Fibroblast of the aortic adventitia (primary cell): Measurements from ENCODE around the gene UTP3. TPM values are rescaled to one million over a fixed set of nuclear protein-coding genes. Genes with fewer than 3 reads are reported as not detected.

Experiments
- DNase-seq: peaks from one replicate; pipeline ENCODE4 v3.0.0-alpha.2; 2010; ENCODE audit warnings: low read depth
- H3K4me3 ChIP-seq: 2 replicates; pipeline ENCODE4 v1.5.1; 2011; ENCODE audit warnings: low read depth, mild to moderate bottlenecking, control low read depth, low read length, moderate library complexity
- total RNA-seq: library from RNA; depleted of rRNA; stranded (reverse); fragments of >200 nt; gene quantifications from 2 replicates; pipeline ENCODE4 v1.2.3, GENCODE V29; 2012; ENCODE audit warnings: low replicate concordance
- TF ChIP-seq, protein P1 (sequence below): IDR thresholded peaks from 2 replicates; pipeline ENCODE4 v1.5.1; 2011; ENCODE audit warnings: mild to moderate bottlenecking, low read length, control low read depth, inconsistent platforms; ENCODE audit not compliant: insufficient read depth

The UTP3 gene
- total RNA-seq, 1 donor = 22.5 TPM

DNA sequence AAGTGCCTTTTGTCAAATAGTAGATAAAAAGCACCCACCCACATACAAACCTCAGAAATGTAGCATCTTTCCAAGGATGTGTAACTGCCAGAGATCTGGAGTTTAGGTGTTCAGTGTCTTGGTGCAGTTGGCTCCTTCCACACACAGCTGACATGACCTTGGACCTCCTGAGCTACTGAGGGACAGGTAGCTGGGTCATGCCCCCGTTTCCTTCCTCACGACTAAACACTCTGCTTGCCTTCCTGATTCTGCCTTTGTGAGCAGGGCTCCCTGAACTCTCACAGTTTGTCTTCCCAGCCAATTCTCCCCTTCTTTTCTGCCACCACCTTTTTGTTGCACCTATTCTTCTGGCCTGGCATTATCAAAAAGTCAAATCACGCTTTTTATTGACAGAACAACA is 23.3 kb downstream of the UTP3 start:
- DNase-seq = no peak
- TF ChIP-seq, protein P1, sequence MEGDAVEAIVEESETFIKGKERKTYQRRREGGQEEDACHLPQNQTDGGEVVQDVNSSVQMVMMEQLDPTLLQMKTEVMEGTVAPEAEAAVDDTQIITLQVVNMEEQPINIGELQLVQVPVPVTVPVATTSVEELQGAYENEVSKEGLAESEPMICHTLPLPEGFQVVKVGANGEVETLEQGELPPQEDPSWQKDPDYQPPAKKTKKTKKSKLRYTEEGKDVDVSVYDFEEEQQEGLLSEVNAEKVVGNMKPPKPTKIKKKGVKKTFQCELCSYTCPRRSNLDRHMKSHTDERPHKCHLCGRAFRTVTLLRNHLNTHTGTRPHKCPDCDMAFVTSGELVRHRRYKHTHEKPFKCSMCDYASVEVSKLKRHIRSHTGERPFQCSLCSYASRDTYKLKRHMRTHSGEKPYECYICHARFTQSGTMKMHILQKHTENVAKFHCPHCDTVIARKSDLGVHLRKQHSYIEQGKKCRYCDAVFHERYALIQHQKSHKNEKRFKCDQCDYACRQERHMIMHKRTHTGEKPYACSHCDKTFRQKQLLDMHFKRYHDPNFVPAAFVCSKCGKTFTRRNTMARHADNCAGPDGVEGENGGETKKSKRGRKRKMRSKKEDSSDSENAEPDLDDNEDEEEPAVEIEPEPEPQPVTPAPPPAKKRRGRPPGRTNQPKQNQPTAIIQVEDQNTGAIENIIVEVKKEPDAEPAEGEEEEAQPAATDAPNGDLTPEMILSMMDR = no peak
- no peak overlapping the region for H3K4me3 ChIP-seq

GRCh38 chr4:70712150-70712549 is 23.8 kb downstream of the UTP3 start:
- H3K4me3 ChIP-seq = no peak overlapping the region
- peak; percentile 22 for DNase-seq
- TF ChIP-seq, protein P1 = no peak

DNA sequence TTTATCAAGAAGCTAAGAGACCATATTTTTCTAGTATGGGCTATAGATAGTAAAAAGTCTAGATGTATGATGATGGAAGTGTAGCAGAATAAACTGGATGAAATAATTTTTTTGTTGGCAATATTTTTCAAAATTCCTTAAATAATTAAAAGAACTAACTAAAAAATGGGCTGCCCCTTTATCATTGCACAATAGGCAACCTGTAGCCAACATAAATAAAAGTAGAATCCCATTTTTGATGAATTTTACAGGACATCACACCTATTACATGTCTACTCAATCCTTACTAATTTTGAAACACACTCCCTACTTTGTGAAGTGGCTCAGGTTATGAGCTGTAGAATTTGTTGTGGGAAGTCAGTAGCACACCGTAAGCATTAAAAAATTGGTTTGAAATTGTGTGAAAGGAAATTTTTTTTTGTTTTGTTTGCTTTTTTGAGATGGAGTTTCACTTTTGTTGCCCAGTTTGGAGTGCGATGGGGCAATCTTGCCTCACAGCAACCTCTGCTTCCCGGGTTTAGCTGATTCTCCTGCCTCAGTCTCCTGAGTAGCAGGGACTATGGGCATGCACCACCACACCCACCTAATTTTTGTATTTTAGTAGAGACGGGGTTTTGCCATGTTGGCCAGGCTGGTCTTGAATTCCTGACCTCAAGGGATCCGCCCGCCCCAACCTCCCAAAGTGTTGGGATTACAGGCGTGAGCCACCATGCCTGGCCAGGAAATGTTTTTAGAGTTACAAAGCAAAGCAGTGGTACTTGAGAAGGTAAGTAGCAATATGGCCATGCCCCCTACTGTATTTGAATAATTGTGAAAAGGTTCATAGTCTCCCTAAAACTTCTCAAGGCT is 24.5 kb downstream of the UTP3 start:
- TF ChIP-seq, protein P1 = no peak

DNA sequence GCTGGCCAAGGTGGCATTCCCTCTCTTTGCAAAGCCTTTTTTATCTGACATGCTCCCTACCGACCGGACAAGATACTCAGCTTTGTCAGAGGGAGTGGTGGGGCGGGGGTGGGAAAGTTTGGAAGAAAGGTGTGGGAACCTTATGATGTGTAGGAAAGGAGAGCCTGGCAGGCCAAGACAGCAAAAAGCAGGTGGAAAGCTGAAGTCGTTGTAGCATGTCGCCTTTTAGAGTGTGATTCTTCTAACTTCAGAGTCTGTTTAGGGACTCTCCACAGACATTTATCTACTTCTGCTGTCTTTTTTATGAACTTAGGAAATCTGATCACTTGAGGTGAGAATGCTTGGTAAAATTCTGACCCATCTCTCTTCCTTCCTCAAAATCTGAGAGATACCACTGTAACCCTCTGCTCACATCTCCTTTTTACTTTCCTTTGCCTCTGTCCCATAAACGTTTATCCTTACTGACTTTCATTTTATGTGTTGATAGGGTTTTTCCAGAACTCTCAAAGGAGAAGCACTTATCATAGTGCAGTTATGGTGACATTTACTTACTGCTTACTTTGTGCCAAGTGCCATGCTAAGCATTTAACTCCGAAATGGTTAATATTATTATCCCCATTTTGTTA is 25.2 kb downstream of the UTP3 start:
- no peak for DNase-seq
- H3K4me3 ChIP-seq = no peak overlapping the region
- TF ChIP-seq, protein P1 = no peak

More for the DNA sequence above, 24.5 kb downstream of the UTP3 start:
- no peak for DNase-seq
- no peak overlapping the region for H3K4me3 ChIP-seq

- TF ChIP-seq, protein P1 = no peak
- DNase-seq = peak; percentile 39
These were observed 26.0 kb downstream of the UTP3 start for GRCh38 chr4:70714079-70714887.

GRCh38 chr4:70715097-70715496 is 26.8 kb downstream of the UTP3 start:
- H3K4me3 ChIP-seq = no peak overlapping the region
- TF ChIP-seq, protein P1 = no peak
- peak; percentile 45 for DNase-seq

More at GRCh38 chr4:70714079-70714887, 26.0 kb downstream of the UTP3 start:
- H3K4me3 ChIP-seq = no peak overlapping the region
